CD4-positive, alpha-beta T cell treated with Interleukin-4 for 4 hours (primary cell): ENCODE results near the gene PLEKHO2.
A peak's percentile ranks its signal among the peaks of the same experiment; 100 is the strongest.

Experiments
- DNase-seq: peaks from one replicate; pipeline ENCODE4 v3.0.0-alpha.2; 2020

PLEKHO2 gene

DNA sequence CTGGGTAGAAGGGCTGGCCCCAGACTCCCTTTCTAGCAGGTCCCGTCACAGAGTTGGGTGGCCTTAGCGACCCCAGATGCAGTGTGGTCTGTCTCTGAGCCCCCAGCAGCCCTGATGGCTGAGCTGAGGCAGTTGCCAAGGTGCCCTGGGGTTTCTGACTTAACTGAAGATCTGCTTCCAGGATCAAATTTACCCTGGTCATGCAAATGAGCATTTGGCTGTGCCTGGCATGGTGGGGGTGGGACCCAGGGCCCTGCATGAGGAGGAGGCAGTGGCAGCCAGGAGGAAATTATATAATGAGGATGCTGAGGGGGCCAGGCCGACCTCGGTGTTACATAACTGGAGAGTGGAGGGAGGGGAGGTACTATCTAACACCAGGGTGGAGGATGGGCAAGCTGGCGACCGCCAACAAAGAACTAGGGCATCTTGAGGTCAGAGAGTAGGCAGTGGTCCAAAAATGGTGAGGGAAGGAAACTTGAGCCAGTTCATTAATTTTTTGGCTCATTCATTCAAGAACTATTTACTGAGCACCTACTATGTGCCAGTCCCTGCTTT lies 16.4 kb downstream of the PLEKHO2 start:
- DNase-seq: no peak

DNA sequence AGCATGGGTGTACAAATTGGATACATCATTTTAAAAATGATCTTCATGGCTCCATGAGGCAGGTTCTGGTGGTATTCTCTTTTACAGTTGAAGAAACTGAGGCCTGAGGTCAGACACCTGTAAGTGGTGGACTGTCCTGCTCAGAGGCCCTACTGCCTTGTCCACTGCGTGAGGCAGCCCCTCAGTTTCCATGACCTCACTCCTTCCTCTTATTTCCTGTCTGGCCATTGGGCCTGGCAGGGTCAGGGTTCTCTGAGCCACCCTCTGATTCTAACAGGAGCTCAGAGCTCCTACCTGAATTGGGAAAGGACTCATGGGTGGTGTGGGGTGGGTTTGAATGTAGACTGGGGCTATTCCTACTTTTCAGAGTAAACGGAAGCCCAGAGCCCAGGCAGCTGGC lies 17.5 kb downstream of the PLEKHO2 start:
- DNase-seq: no peak

- DNase-seq: no peak
Observed at GRCh38 chr15:64861331-64861730, 19.6 kb downstream of the PLEKHO2 start.

GRCh38 chr15:64861960-64862359 lies 20.2 kb downstream of the PLEKHO2 start:
- no peak for DNase-seq

GRCh38 chr15:64862408-64862807 lies 20.7 kb downstream of the PLEKHO2 start:
- DNase-seq: no peak

DNA sequence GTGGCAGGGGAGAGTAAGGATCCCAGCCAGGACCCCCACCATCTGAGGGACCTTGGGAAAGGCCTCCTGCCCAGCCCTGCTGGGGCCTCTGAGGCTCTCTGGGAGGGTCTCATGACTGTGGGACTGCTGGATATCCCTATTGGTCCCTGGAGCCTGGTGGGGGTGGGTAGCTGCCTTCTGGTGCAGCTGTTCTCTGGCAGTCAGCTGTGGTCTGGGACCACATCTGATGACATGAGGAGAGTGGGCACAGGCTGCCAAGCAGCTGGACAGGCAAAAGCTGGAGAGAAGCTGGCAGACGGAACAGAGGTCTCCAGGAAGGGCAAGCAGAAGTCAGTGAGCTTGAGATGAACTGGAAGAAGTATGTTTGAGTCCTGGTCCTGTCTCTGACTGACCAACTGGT lies 22.4 kb downstream of the PLEKHO2 start:
- no peak for DNase-seq

DNA sequence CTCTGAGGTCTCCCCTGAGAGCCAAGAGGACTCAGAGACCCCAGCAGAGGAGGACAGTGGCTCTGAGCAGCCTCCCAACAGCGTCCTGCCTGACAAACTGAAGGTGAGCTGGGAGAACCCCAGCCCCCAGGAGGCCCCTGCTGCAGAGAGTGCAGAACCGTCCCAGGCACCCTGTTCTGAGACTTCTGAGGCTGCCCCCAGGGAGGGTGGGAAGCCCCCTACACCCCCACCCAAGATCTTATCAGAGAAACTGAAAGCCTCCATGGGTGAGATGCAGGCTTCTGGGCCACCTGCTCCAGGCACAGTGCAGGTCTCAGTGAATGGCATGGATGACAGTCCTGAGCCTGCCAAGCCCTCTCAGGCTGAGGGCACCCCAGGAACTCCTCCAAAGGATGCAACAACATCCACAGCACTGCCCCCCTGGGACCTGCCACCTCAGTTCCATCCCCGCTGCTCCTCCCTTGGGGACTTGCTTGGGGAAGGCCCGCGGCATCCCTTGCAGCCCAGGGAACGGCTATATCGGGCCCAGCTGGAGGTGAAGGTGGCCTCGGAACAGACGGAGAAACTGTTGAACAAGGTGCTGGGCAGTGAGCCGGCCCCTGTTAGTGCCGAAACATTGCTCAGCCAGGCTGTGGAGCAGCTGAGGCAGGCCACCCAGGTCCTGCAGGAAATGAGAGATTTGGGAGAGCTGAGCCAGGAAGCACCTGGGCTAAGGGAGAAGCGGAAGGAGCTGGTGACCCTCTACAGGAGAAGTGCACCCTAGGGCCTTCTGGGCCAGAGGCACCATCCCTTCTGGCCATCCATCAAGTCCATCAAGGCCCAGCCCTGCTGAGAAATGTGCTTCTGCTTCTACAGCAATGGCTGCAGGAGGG lies 23.6 kb downstream of the PLEKHO2 start:
- DNase-seq: no peak

- no peak for DNase-seq
Observed at GRCh38 chr15:64865998-64866520, 24.3 kb downstream of the PLEKHO2 start.

GRCh38 chr15:64869501-64869900 lies 27.8 kb downstream of the PLEKHO2 start:
- DNase-seq: no peak

- no peak for DNase-seq
Observed at GRCh38 chr15:64870353-64870752, 28.6 kb downstream of the PLEKHO2 start.

DNA sequence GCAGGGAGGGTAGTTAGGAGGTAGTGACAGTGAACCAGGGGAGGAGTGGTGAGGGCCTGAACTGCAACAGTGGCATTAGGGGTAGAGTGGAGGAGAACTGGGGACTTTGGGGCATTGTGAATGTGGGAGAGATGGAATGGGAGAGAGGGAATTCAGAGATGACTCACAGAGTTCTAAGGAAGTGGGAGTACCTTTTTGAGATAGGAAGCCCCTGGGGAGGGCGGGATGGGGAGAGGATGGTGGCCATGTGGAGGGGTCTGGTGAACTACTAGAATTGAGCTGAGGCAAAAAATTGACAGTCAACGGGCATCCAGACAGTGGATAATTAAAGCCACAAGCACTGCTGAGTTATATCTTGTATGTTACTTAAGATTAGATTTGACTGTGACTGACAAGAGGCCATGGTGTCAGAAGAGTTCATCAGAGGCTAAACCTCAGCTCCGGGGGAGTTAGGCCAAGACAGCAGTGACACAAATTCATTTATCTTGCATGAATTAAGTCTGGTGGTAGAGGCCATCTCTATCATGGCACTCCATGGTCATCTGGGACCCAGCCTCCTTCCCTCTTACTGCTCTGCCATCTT lies 34.0 kb downstream of the PLEKHO2 start:
- DNase-seq: no peak

DNA sequence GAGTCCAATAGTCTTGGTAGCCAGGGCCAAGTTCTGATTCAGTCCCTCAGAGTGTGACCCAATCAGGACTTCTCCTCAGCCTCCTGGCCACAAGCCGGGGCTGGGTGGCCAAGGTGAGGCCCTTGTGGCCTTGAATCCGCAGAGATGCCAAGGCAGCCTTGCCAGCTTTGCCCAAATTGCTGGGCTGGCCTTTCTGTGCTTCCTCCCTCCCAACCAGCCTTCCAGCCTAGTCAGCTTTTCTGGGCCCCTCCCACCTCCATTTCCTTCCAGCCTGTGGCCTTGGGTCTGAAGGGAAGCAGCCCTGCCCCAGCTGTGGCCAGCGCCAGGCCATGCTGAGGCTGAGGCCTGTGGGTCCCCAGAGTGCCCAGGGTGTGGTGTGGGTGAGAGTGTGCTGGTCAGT lies 35.7 kb downstream of the PLEKHO2 start:
- no peak for DNase-seq

- DNase-seq: no peak
Observed at GRCh38 chr15:64878705-64879104, 37.0 kb downstream of the PLEKHO2 start.

GRCh38 chr15:64883100-64883581 lies 41.4 kb downstream of the PLEKHO2 start:
- DNase-seq: peak; percentile 75

DNA sequence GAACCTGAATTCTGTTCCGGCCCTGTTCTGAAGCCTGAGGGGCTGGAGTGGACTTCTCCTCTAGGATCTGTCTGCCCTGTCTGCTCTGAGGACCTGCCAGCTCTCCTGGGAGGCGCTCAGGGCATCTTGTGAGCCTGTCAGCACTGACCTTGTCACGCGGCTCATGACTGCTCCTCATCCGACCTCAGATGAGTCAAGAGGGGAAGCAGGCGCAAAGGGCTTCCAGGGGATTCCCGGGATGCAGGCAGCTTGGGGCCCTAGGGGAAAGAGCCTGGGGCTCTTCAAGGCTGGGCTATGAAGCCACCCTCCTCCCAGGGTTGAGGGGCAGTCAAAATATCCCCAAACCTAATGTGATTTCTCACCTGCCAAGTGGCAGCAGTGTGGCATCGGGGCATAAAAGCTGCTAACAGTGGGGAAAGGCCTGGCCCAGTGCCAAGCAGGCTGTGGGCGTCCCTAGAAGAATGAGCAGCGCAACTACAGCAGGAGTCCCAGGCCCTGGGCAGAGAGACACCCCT lies 42.3 kb downstream of the PLEKHO2 start:
- DNase-seq: peak; percentile 78

GRCh38 chr15:64884679-64885078 lies 43.0 kb downstream of the PLEKHO2 start:
- no peak for DNase-seq

GRCh38 chr15:64888336-64888735 lies 46.6 kb downstream of the PLEKHO2 start:
- no peak for DNase-seq

DNA sequence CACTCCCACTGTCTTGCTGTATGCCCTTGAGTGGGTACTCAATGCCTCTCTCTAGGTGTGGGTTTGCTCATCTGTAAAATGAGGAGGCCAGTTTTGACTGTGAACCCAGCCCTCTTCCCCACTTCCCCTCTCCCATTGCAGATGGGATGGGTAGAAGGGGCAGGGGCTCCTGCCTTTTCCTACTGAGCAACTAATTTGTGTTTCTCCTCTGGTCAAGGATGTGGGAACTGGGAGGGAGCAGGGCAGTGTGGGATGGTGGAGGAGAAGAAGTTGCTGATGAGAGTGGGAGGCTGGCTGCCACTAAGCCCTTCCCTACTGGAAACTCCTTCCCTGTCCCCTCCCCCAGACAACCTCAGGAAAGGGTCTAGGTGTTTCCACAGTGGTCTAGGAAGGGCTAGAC lies 49.8 kb downstream of the PLEKHO2 start:
- DNase-seq: no peak

GRCh38 chr15:64892847-64893403 lies 51.2 kb downstream of the PLEKHO2 start:
- peak; percentile 32 for DNase-seq

- peak; percentile 99 for DNase-seq
Observed at GRCh38 chr15:64893481-64894394, 52.0 kb downstream of the PLEKHO2 start.

DNA sequence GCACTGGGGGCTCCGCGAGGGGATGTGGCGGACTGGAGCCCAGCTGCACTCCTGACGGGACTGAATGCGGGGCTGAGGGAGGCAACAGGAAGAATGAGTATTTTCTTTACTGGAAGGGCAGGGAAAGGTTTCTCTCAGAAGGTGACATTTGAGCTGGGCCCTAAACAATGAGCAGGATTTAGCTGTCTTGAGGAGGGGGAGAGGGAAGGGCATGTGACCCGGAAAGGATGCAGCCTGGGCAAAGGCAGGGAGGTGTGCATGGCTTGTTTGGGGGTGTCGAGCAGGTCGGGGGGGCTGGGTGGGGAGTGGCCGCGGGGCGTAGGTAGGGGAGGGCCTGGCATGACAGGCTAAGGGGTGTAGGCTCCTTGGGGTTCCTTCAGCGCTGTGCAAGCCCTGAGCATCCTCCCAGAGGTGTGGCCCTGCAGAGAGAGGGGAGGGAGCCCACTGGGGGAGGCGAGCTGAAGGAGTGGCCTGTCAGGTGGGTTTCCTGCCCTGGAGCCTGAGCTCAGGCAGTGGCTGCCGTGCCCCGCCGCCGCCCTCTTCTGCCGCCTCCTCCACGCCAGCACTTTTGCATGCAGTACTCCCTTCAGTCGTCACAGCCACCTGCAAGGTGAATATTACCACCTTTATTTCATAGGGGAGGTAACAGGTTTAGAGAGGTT lies 52.8 kb downstream of the PLEKHO2 start:
- peak; percentile 94 for DNase-seq
